ENCODE measurements around the gene IQCH. TPM values are rescaled to one million over a fixed set of nuclear protein-coding genes. Genes with fewer than 3 reads are reported as not detected.
A peak's percentile ranks its signal among the peaks of the same experiment; 100 is the strongest.

Gene IQCH
- total RNA-seq, 3 donors from 2014 or later (not counting 1 experiment from before 2014, with no cell fraction given), result 0.78 to 1.4 (median 0.86) TPM

DNA sequence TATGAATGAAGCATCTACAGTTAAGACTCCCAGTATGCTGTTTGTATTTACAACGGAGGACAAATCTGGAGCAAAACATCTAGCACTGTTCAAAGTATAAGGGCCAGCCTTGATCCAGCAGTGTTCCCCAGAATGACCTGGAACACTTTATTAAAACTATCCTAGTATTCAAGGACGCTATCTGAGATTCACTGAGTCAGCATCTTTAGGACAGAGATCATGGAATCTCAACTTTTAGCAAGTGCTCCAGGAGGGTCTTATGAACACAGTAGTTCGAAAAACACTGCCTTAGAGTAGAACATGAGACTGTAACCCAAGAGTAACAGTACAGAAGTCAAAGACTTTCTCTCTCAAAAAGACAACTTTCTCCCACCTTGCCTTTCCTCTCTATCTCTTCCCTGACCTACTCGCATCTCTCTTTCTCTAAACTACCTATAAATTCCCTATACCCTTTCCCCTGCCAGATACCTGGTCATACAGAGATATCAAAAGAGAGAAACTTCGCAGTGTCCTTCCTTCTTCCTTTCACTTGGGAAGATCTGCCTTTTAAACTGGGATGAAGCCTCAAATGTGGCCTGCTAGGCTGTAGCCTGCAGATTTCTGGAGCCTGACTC lies 43.9 kb upstream of the IQCH start:
- Mint-ChIP-seq H3K27me3 (ENCODE audit: low read depth in 2 of 2) (no peaks in the 10 kb centered on the region), H3K9me3 (no peaks in the 10 kb centered on the region), H3K4me3 (no peak overlapping the region), H3K27ac (peak overlapping the region in 1 of 2 donors; percentile 40), H3K4me1 (peaks cover 6% of the 10 kb centered on the region in 2 donors), H3K36me3 (peaks cover 10% of the 10 kb centered on the region)
- peaks cover 30% of the 10 kb centered on the region for H3K36me3 ChIP-seq (ENCODE audit: control insufficient read depth, insufficient read depth, low read length)
- no peak overlapping the region for H3K27ac ChIP-seq (ENCODE audit: low read length)
- H3K9me3 ChIP-seq (ENCODE audit: control insufficient read depth, insufficient read depth, low read length), result no peaks in the 10 kb centered on the region
- H3K4me1 ChIP-seq (ENCODE audit: control insufficient read depth, insufficient read depth, low read length), result no peaks in the 10 kb centered on the region
- ATAC-seq, result no peak
- 98% methylated on average over 5 of the region's 5 CpGs for WGBS (ENCODE audit: insufficient coverage)
- H3K4me3 ChIP-seq (ENCODE audit: low read length), result no peak overlapping the region
- H3K27me3 ChIP-seq (ENCODE audit: control insufficient read depth, insufficient read depth, low read length), result no peaks in the 10 kb centered on the region
- no peak for DNase-seq
- TF ChIP-seq CTCF (IDR thresholded peaks at IDR 0.05), result no peak
- intact Hi-C loops (cut with micrococcal nuclease), result no loop called here

GRCh38 chr15:67212684-67213367 lies 41.8 kb upstream of the IQCH start:
- Histone ChIP-seq H3K4me3 (ENCODE audit: low read length) (no peak overlapping the region), H3K9me3 (ENCODE audit: control insufficient read depth, insufficient read depth, low read length) (no peaks in the 10 kb centered on the region), H3K36me3 (ENCODE audit: control insufficient read depth, insufficient read depth, low read length) (peaks cover 14% of the 10 kb centered on the region), H3K27ac (ENCODE audit: low read length) (no peak overlapping the region), H3K27me3 (ENCODE audit: control insufficient read depth, insufficient read depth, low read length) (no peaks in the 10 kb centered on the region), H3K4me1 (ENCODE audit: control insufficient read depth, insufficient read depth, low read length) (no peaks in the 10 kb centered on the region)
- DNase-seq, result no peak
- Mint-ChIP-seq H3K4me1 (peaks cover 6 to 11% of the 10 kb centered on the region in 2 donors), H3K4me3 (no peak overlapping the region), H3K9me3 (no peaks in the 10 kb centered on the region), H3K27me3 (ENCODE audit: low read depth in 2 of 2) (no peaks in the 10 kb centered on the region), H3K36me3 (peaks cover 10% of the 10 kb centered on the region), H3K27ac (no peak overlapping the region)
- WGBS (ENCODE audit: insufficient coverage), result 100% methylated on average over 1 of the region's 4 CpGs
- intact Hi-C loops (cut with micrococcal nuclease), result no loop called here
- no peak for ATAC-seq
- TF ChIP-seq CTCF (IDR thresholded peaks at IDR 0.05), result no peak

DNA sequence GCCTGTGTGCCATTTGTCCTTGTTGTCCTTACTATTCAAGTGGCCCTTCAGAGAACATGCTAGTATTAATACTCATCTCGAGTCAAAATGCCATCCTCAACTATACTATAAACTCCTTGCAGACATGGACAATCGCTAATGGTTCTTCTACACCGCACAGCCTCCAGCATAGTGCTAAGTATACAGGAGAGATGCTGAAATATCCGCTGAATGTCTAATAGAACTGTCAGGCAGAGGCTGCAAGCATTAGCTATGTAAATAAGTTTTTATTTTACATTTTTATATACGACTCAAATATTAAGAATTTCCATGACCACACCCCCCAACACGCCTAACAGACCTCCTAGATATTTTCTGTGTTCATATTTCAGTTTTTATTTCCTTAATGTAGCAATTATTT lies 39.5 kb upstream of the IQCH start:
- Histone ChIP-seq H3K4me3 (ENCODE audit: low read length) (no peak overlapping the region), H3K4me1 (ENCODE audit: control insufficient read depth, insufficient read depth, low read length) (no peaks in the 10 kb centered on the region), H3K36me3 (ENCODE audit: control insufficient read depth, insufficient read depth, low read length) (peaks cover 5% of the 10 kb centered on the region), H3K9me3 (ENCODE audit: control insufficient read depth, insufficient read depth, low read length) (no peaks in the 10 kb centered on the region), H3K27me3 (ENCODE audit: control insufficient read depth, insufficient read depth, low read length) (no peaks in the 10 kb centered on the region), H3K27ac (ENCODE audit: low read length) (no peak overlapping the region)
- intact Hi-C loops (cut with micrococcal nuclease), result no loop called here
- H3K27ac Mint-ChIP-seq, result no peak overlapping the region
- ATAC-seq (no peak), DNase-seq (no peak)
- 100% methylated on average over 3 of the region's 6 CpGs for WGBS (ENCODE audit: insufficient coverage)
- H3K36me3 Mint-ChIP-seq, result no peaks in the 10 kb centered on the region
- no peak for TF ChIP-seq CTCF (IDR thresholded peaks at IDR 0.05)
- no peaks in the 10 kb centered on the region for H3K9me3 Mint-ChIP-seq
- peaks cover 6 to 18% of the 10 kb centered on the region in 2 donors for H3K4me1 Mint-ChIP-seq
- H3K27me3 Mint-ChIP-seq (ENCODE audit: low read depth in 2 of 2), result no peaks in the 10 kb centered on the region
- H3K4me3 Mint-ChIP-seq, result no peak overlapping the region
